GM12891 (cell line): ENCODE data around the gene SIVA1.

Experiments used
- DNase-seq: peaks from one replicate; pipeline ENCODE4 v3.0.0; 2011; ENCODE audit warnings: low spot score; ENCODE audit not compliant: insufficient read length
- FAIRE-seq: peaks from 2 replicates; lab custom pipeline; 2011; peaks lifted over from hg19 to GRCh38; lab: Jason Lieb, UNC
- PAX5 ChIP-seq: IDR thresholded peaks from 2 replicates; pipeline ENCODE4 v1.6.1; 2011; ENCODE audit warnings: low read length, moderate library complexity, mild to moderate bottlenecking; ENCODE audit not compliant: insufficient read depth, severe bottlenecking
- POLR2A ChIP-seq: IDR thresholded peaks from 2 replicates; pipeline ENCODE4 v1.6.1; 2011; ENCODE audit warnings: low read depth, low read length, control low read depth
- POLR2AphosphoS5 ChIP-seq: IDR thresholded peaks from 2 replicates; pipeline ENCODE4 v1.6.1; 2011; ENCODE audit warnings: low read depth, low read length, control low read depth
- POU2F2 ChIP-seq: IDR thresholded peaks from 2 replicates; pipeline ENCODE4 v1.6.1; 2011; ENCODE audit warnings: low read depth, mild to moderate bottlenecking, control low read depth, low read length, moderate library complexity
- SPI1 ChIP-seq: IDR thresholded peaks from 2 replicates; pipeline ENCODE4 v1.6.1; 2011; ENCODE audit warnings: low read depth, low read length, control low read depth
- TAF1 ChIP-seq: IDR thresholded peaks from 2 replicates; pipeline ENCODE4 v1.6.1; 2011; ENCODE audit warnings: low read depth, low read length, control low read depth

The SIVA1 gene

GRCh38 chr14:104765517-104765916 lies 12.6 kb downstream of the SIVA1 start:
- no peak for FAIRE-seq
- TF ChIP-seq POLR2A = no peak
- no peak for TF ChIP-seq POLR2AphosphoS5
- no peak for TF ChIP-seq PAX5
- no peak for TF ChIP-seq TAF1
- TF ChIP-seq SPI1 = no peak
- TF ChIP-seq POU2F2 = no peak
- DNase-seq = no peak

GRCh38 chr14:104766256-104766862 lies 13.4 kb downstream of the SIVA1 start:
- no peak for DNase-seq
- no peak for TF ChIP-seq PAX5
- no peak for TF ChIP-seq POLR2A
- TF ChIP-seq POLR2AphosphoS5 = no peak
- no peak for TF ChIP-seq TAF1
- TF ChIP-seq SPI1 = no peak
- TF ChIP-seq POU2F2 = no peak
- no peak for FAIRE-seq

DNA sequence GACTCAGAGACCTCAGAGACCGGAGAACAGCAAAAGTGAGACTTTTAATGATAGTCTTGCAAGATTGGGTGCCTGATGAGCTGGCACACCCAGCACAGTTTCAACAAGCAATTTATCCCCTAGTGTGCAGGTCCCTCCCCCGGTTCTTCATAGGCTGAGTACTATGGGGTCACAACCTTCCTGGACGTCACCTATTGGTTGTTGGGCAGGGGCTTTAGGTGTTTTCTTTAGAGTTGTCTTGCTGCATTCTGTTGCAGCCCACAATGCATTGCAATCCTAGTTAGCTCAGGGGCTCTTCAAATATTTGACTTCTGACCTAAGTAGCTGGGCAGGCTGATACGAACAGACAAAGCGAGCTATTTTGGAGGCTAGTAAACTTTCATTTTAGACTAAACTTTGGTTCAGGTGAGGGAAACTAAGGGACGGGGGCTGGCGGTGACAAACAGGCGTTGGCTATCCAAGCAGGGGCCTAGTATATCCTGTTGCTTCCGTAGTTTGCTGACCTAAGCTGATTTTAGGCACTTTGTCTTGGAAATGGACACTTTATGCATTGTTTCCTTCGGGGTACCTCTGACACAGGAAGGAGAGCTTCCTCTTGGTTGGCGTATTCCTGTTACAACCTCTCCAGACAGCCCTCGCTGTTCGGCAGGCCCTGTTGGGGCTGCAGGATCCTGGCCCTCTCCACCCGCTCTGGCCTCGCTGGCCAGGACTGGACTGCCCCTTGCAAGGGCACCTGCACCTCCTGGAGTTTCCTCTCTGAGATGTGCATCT lies 14.1 kb downstream of the SIVA1 start:
- no peak for FAIRE-seq
- DNase-seq = no peak
- TF ChIP-seq TAF1 = no peak
- no peak for TF ChIP-seq POLR2A
- no peak for TF ChIP-seq SPI1
- TF ChIP-seq POU2F2 = no peak
- no peak for TF ChIP-seq PAX5
- no peak for TF ChIP-seq POLR2AphosphoS5

DNA sequence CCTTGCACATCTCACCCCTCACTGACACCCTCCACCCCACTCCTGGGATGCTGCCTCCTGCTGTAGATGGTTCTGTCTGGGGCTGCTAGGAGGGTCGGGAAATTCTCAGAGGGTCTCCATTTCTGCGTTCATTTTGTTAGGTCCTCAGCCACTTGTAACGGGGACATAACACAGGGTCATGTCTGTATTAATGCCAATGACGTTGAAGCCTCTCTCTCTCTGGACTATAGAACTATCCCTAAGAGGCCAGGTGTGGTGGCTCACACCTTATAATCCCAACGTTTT lies 14.6 kb downstream of the SIVA1 start:
- FAIRE-seq (no peak), DNase-seq (no peak)
- TF ChIP-seq POLR2A (no peak), POLR2AphosphoS5 (no peak), POU2F2 (no peak), PAX5 (no peak), SPI1 (no peak), TAF1 (no peak)

DNA sequence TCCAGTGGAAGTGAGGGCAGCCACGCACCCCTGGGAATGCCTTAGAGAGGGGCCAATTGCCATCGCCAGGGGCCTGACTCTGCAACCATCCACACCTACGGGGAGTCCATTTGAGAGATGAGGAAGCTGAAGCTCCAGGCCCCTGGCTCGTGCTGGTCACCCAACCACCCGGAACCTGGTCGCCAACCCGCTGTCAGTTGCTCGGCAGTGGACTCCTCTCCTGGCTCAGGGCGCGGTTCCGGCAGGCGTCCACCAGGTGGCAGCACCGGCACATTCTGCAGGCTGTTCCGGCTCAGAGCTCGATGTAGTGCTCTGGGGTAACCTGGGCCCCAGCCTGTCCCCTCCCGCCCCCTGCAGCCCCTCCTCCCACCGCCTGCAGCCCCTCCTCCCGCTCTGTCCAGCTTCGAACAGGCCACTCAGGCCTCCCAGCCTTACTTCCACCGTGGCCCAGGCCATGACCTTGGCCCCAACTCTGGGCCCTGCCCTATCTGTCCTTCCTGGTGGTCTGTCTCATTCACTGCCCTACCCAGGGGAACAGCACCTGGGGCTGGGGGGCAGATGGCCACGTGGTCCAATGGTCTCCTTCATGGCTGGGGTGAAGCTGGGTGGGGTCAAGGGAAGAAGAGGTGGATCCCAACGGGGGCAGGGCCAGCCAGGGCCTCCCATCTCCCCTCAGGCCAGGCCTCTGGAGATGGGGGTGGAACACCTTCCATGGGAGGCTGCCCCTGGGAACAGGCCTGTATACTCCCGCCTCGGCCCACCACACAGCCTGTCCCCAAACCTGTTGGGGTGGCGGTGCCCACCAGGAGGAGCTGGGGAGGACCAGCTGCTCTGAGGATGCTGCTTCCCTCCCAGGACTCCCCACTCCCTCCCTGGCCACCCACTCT lies 15.7 kb downstream of the SIVA1 start:
- TF ChIP-seq POLR2AphosphoS5 (no peak), PAX5 (peak; percentile 52)
- FAIRE-seq (peak; percentile 88), DNase-seq (peak; percentile 95)

- FAIRE-seq = no peak
- TF ChIP-seq POU2F2 = no peak
- TF ChIP-seq PAX5 = no peak
- TF ChIP-seq POLR2AphosphoS5 = no peak
- TF ChIP-seq TAF1 = no peak
- TF ChIP-seq POLR2A = no peak
Observed at GRCh38 chr14:104769324-104770071, 16.6 kb downstream of the SIVA1 start.

DNA sequence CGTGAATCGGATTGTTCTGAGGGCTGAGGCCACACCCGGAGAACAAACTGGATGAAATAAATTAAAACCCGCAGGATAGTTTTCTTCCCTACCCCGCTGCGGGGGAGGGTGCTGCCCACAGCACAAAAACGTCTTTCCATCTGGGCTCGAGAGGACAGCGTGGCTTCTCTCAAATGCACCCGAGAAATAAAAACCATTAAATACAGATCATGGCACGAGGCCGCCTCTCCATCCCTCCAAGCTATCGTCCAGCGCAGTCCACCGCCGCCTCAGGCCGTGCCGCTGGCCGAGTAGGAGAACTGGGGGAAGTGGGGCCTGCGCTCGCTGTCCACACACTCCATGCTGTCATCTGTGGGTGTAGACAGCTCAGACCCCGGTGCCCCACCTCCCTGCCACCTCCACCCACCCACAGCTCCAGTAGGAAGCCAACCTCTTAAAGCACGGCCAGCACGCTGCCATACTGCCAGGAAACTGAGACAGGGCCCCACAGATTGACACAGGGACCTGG lies 17.2 kb downstream of the SIVA1 start:
- DNase-seq (no peak), FAIRE-seq (no peak)
- TF ChIP-seq POLR2A (no peak), POLR2AphosphoS5 (no peak), TAF1 (no peak), SPI1 (no peak), PAX5 (no peak), POU2F2 (no peak)

More at GRCh38 chr14:104769324-104770071, 16.6 kb downstream of the SIVA1 start:
- no peak for DNase-seq

DNA sequence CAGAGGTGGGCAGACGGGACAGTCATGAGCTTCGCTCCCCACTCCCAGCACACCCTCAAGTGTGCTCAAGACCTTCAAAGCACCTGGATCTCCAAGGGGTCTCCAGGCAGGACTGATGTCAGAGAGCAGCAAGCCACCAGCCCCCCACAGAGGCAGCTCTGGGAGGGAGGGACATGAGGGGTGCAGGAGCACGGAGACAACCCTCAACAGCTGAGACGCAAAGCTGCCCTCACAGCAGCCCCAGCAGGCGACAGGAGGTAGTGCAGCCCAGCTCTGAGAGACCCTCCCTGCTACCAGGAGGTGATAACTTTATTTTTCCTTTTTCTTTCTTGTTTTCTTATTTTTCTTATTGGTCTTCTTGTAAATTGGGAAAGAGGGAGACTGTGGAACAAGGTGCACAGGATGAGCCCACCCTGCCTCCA lies 17.9 kb downstream of the SIVA1 start:
- no peak for TF ChIP-seq POU2F2
- TF ChIP-seq TAF1 = no peak
- TF ChIP-seq POLR2AphosphoS5 = no peak
- no peak for TF ChIP-seq POLR2A
- TF ChIP-seq PAX5 = no peak
- no peak for TF ChIP-seq SPI1
- no peak for FAIRE-seq

More for the DNA sequence above, 17.9 kb downstream of the SIVA1 start:
- no peak for DNase-seq
